ACC112 (cell line): ENCODE measurements around the gene RUNX3.

Experiments used
- H2AFZ ChIP-seq: fragments of 200-600 bp; sonication (generic); one replicate; pipeline ENCODE4 v1.6.0; 2017; ENCODE audit warnings: antibody characterized with exemption, low read length; ENCODE audit not compliant: unreplicated experiment
- H3K27ac ChIP-seq: fragments of 200-600 bp; sonication (generic); 2 replicates; pipeline ENCODE4 v1.5.1; 2014; ENCODE audit warnings: low read depth, mild to moderate bottlenecking, antibody characterized with exemption, low read length, moderate library complexity
- H3K27me3 ChIP-seq: fragments of 200-600 bp; sonication (generic); 2 replicates; pipeline ENCODE4 v1.6.1; 2014; ENCODE audit warnings: mild to moderate bottlenecking, antibody characterized with exemption, low read length, moderate library complexity, mixed read lengths; ENCODE audit not compliant: insufficient read depth
- H3K36me3 ChIP-seq: fragments of 200-600 bp; sonication (generic); 2 replicates; pipeline ENCODE4 v1.6.1; 2016; ENCODE audit warnings: mild to moderate bottlenecking, antibody characterized with exemption, low read length, moderate library complexity, mixed read lengths; ENCODE audit not compliant: insufficient read depth
- H3K4me1 ChIP-seq: fragments of 200-600 bp; sonication (generic); one replicate; pipeline ENCODE4 v1.6.1; 2016; ENCODE audit warnings: low read length, mixed read lengths; ENCODE audit not compliant: insufficient read depth, unreplicated experiment, control insufficient read depth
- H3K4me3 ChIP-seq: fragments of 200-600 bp; sonication (generic); 2 replicates; pipeline ENCODE4 v1.5.1; 2014; ENCODE audit warnings: mild to moderate bottlenecking, low read depth, low read length
- H3K79me2 ChIP-seq: fragments of 200-600 bp; sonication (generic); one replicate; pipeline ENCODE4 v1.6.0; 2016; ENCODE audit warnings: low read length; ENCODE audit not compliant: control insufficient read depth, unreplicated experiment, insufficient read depth

RUNX3 gene

DNA sequence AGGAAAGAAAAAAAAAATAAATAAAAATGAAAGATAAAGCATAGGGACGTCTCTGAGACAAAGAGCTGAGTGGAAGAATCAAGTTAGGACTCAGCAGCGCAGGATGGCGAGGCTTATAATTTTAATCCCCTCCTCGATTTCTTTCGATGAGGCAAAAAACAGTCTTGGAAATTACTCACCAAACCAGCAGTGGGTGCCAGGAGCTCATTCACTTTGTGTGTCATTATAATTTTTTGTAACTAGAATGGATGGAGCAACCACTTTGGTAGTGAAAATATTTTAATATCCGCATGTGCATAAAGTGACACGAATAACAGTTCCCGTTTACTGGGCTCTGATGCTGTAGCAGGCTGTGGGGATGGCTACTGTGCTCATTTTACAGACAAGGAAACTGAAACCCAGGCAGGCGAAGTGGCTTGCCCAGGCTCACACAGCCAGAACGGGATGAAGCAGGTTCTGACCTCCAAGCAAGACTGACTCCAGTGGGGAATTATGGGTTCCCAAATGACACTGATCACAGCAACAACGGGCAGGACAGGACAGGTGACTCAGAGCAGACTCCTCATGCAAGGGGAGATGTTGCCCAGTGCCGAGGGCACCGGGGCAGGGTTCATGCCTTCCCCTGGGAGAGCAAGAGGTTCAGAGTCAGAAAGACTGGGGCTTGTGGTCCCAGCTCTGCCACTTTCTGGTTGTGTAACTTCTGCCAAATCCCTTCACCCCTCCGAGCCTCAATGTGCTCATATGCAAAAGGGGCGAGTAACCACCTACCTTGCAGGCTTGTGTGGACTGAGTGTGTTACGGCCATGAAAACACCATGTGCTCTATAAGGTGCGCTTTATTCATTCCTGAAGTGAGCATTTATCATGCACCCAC lies 63.6 kb downstream of the RUNX3 start:
- Histone ChIP-seq H3K27me3 (peaks cover 6% of the 10 kb centered on the region; the same call in 1 of the 2 replicates), H3K36me3 (no peaks in the 10 kb centered on the region), H3K79me2 (no peaks in the 10 kb centered on the region), H3K27ac (no peak overlapping the region), H3K4me3 (no peak overlapping the region), H3K4me1 (peaks cover 6% of the 10 kb centered on the region), H2AFZ (no peak overlapping the region)

DNA sequence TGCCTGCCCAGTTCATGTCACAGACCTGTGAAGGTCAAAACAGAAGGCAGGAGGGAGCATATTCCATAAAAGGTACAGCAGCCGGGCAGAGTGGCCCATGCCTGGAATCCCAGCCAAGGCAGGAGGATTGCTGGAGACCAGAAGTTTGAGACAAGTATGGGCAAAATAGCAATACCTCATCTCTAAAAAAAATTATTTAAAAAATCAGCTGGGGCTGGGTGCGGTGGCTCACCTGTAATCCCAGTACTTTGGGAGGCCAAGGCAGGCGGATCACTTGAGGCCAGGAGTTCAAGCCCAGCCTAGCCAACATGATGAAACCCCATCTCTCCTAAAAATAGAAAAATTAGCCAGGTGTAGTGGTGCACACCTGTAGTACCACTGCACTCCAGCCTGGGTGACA lies 64.5 kb downstream of the RUNX3 start:
- Histone ChIP-seq H3K27ac (no peak overlapping the region), H3K36me3 (no peaks in the 10 kb centered on the region), H2AFZ (no peak overlapping the region), H3K79me2 (no peaks in the 10 kb centered on the region), H3K27me3 (peaks cover 6% of the 10 kb centered on the region; the same call in 1 of the 2 replicates), H3K4me1 (peaks cover 6% of the 10 kb centered on the region), H3K4me3 (no peak overlapping the region)

DNA sequence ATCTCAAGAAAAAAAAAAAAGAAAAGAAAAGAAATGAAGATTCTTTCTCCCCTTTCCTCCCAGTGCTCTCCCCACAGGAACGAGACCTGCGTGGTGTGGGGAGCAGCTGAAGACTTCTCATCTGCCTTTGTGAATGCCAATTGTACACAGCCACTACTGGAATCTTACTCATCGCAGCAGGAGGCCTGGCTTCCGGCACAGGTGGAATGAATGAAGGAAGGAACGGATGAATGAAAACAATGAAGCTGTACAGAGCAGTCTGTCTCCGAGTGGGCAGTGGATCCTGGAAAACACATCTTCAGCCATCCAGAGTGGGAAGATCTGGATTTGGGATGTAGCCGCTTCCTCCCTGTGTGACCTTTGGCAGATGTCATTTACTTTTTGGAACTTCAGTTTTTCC lies 64.9 kb downstream of the RUNX3 start:
- no peak overlapping the region for H3K27ac ChIP-seq
- H3K79me2 ChIP-seq: no peaks in the 10 kb centered on the region
- H3K36me3 ChIP-seq: no peaks in the 10 kb centered on the region
- peaks cover 6% of the 10 kb centered on the region for H3K4me1 ChIP-seq
- H3K4me3 ChIP-seq: no peak overlapping the region
- H2AFZ ChIP-seq: no peak overlapping the region
- peaks cover 6% of the 10 kb centered on the region; the same call in 1 of the 2 replicates for H3K27me3 ChIP-seq

DNA sequence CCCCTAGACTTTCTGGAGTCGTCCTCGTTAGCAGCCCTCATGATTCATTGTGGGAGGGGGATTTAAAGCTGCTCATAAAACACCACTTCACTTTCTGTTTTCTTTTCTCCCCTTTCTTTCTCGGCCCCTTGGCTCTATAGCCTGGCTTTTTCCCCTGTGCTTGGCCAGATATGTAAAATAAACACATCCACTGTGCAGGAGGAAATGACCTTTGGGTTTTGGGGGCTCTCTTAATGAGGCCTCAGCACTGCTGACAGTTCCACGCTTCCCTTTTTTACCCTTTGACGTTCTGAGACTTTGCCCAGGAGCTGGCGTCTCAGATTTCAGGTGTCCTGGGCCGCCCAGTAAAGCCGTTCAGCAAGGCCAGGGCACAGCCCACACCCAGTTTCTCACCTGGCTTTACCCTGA lies 65.7 kb downstream of the RUNX3 start:
- Histone ChIP-seq H3K36me3 (no peaks in the 10 kb centered on the region), H3K27ac (no peak overlapping the region), H3K4me3 (no peak overlapping the region), H2AFZ (no peak overlapping the region), H3K27me3 (peaks cover 6% of the 10 kb centered on the region; the same call in 1 of the 2 replicates), H3K79me2 (no peaks in the 10 kb centered on the region), H3K4me1 (peaks cover 6% of the 10 kb centered on the region)

DNA sequence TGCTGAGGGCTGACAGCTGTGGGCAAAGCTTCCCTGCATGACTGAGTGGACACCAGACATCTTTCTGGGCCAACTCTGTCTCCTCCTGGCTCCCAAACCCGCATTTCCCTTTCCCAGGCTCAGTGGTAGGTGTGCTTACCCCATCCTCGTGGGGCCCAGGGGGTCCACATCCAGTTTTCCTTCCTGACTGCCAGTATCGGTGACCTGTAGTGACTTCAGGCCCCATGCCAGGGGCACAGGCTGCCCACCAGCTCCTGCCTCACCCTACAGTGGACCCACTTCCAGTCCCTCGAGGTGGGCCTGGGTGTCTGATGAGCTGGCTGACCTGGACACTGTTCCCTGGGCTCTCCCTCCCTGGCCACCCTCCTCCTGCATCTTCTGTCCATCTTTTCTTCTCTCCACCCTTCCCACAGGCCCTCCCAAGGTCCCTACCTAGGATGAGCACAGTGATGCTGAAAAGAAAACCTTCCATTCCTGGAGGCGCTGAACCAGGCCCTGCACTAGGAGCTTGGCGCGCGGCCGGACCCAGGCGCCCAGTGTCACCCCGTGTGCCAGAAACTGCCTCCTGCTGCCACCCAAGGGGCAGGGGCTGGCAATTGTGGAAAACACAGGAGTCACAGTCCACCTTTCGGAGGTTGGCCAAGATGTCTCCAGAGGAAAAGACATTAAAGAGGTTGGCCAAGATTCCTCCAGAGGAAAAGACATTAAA lies 67.1 kb downstream of the RUNX3 start:
- no peaks in the 10 kb centered on the region for H3K79me2 ChIP-seq
- no peaks in the 10 kb centered on the region for H3K36me3 ChIP-seq
- no peak overlapping the region for H3K27ac ChIP-seq
- no peak overlapping the region for H3K4me3 ChIP-seq
- H2AFZ ChIP-seq: no peak overlapping the region
- peaks cover 6% of the 10 kb centered on the region; the same call in 1 of the 2 replicates for H3K27me3 ChIP-seq
- H3K4me1 ChIP-seq: peaks cover 6% of the 10 kb centered on the region

DNA sequence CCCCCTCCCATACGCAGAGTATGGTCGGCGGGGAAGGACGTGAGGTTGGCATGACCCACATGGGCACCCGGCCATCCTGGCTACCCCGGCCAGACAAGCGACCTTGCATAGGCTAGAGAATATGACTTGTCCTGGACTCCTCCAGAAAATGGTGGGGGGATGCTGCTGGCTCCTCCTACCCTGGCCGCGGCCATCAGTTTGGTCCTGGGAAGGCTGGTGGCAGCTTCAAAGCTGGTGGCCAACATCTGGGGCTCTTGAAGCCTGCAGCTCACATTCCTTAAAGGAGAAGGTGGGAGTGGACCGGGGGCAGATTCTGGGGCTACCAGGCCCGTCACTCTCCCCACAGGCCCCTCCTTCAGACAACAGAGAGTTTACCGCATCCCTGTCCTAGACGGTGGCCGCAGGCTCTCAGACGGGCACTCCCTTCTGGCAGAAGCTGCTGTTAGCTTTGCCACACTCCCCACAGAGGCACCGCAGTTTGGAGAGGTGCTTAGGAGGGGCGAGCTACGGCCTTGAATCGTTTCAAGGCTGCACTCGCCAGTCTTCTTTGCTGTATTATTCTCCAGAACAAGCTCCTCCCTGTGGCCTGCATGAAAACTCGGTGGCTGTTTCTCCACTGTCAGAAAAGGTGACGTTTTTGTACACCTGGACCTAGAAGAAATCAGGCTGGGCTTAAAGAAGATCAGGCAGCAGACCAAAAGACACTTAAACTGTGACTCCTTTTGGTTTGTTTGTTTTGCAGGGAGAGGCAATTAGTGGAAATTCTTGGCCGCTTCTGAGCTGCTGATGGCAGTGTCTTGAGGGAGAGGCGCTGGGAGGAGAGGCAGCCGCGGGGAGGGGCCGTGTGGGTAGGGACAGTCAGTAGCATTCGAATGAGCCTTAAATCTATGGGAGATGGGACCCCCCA lies 68.0 kb downstream of the RUNX3 start:
- Histone ChIP-seq H3K4me3 (no peak overlapping the region), H3K27me3 (0 out of 2 replicates have a peak, but pooled peaks cover 3% of the 10 kb centered on the region), H3K4me1 (peaks cover 6% of the 10 kb centered on the region), H2AFZ (no peak overlapping the region), H3K36me3 (no peaks in the 10 kb centered on the region), H3K27ac (no peak overlapping the region), H3K79me2 (no peaks in the 10 kb centered on the region)

DNA sequence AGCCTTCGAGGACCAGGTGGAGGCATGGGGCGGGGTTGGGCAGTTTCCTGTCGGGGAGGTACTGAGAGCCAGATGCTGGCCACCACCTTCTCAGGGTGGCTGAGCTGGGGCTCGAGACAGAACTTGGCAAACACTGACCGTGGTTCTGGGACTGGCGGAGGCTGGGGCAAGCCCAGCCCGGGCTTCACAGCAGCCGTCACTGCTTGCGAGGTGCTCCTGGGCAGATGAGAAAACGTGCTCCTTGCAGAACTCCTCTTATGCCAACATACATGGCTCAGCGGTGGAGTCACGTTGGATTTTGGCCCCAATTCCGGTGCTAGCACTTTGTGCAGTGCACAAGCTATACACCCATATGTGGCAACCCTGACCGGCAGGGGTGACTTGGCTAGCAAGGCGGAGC lies 69.2 kb downstream of the RUNX3 start:
- Histone ChIP-seq H3K4me1 (no peaks in the 10 kb centered on the region), H3K27me3 (no peaks in the 10 kb centered on the region), H3K36me3 (no peaks in the 10 kb centered on the region), H3K79me2 (no peaks in the 10 kb centered on the region), H2AFZ (no peak overlapping the region), H3K4me3 (no peak overlapping the region), H3K27ac (no peak overlapping the region)

DNA sequence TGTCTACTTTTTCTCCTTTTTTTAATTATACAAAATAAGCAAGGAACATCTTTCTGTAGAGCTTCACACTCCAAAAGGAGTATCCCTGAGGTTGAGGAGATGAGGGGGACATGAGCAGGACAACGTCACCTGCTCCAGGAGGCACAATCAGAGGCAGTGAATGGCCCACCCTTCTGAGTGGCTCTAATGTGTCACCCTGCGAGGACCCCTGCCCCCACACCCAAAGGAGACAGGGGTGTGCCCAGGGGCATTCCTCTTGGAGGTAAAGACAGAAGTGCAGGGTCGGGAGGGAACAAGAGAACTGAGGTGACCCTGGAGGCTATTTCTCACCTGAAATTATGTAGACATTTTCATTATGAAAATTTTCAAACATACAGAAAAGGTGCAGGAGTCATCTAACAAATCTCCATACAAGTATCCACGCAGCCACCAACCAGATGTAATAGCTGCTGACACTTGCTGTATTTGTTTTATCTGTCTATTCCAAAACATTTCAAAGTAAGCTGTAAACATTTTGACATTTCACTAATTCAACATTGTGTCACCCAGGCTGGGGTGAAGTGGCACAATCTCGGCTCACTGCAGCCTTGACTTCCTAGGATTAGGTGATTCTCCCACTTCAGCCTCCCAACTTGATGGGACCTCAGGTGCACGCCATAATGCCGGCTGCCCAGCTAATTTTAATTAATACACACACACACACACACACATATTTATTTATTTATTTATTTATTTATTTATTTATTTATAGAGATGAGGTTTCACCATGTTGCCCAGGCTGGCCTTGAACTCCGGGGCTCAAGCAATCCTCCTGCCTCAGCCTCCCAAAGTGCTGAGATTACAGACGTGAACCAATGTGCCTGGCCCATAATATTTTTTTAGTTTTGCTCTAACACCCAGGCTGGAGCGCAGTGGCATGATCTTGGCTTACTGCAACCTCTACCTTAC lies 70.7 kb downstream of the RUNX3 start:
- Histone ChIP-seq H3K4me3 (no peak overlapping the region), H3K4me1 (no peaks in the 10 kb centered on the region), H3K27me3 (no peaks in the 10 kb centered on the region), H2AFZ (no peak overlapping the region), H3K27ac (no peak overlapping the region), H3K79me2 (no peaks in the 10 kb centered on the region), H3K36me3 (no peaks in the 10 kb centered on the region)

DNA sequence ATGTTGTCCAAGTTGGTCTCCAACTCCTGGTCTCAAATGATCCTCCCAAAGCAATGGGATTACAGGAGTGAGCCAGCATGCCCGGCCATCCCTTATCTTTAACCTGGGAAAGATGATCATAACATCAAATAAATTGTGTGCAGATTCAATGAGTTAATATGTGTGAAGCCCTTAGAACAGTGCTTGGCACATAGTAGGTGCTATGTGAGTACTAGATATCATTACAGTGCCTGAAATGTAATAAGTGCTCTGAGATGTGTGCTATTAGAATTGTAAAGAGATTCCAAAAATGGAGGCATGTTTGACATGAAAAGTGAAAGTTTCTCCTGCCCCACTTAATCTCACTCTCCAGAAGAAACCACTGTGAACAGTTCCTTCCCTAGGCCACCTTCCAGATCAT lies 71.8 kb downstream of the RUNX3 start:
- Histone ChIP-seq H3K4me3 (no peak overlapping the region), H3K27me3 (no peaks in the 10 kb centered on the region), H2AFZ (no peak overlapping the region), H3K79me2 (no peaks in the 10 kb centered on the region), H3K27ac (no peak overlapping the region), H3K4me1 (no peaks in the 10 kb centered on the region), H3K36me3 (no peaks in the 10 kb centered on the region)
